Dermis blood vessel endothelial cell (primary cell): ENCODE measurements around the gene SMIM34. TPM values are rescaled to one million over a fixed set of nuclear protein-coding genes. Genes with fewer than 3 reads are reported as not detected.
"Not testable (repeated sequence)": the region's sequence is repeated elsewhere in the genome, so short reads cannot be mapped to it uniquely, and the experiment has no call there.

Source experiments
- DNase-seq: peaks from one replicate; pipeline ENCODE4 v3.0.0; 2010
- total RNA-seq: library from RNA; depleted of rRNA; stranded (reverse); fragments of >200 nt; gene quantifications from 2 replicates; pipeline ENCODE4 v1.2.3, GENCODE V29; 2014

Gene SMIM34
- not detected in 2 replicates for total RNA-seq

GRCh38 chr21:34423805-34424204, at the start of gene SMIM34:
Gene SMIM34, minus strand, starts transcription at chr21:34423951. Its CDS starts 112 bp downstream, at chr21:34423839.
- not testable (repeated sequence) for DNase-seq

- not testable (repeated sequence) for DNase-seq
Observed at GRCh38 chr21:34467333-34467732, 43.6 kb upstream of the SMIM34 start.

- not testable (repeated sequence) for DNase-seq
Observed at GRCh38 chr21:34459426-34459825, 35.7 kb upstream of the SMIM34 start.

GRCh38 chr21:34458266-34458665, 34.5 kb upstream of the SMIM34 start:
- not testable (repeated sequence) for DNase-seq

- not testable (repeated sequence) for DNase-seq
Observed at GRCh38 chr21:34456180-34456579, 32.4 kb upstream of the SMIM34 start.

GRCh38 chr21:34455628-34456027, 31.9 kb upstream of the SMIM34 start:
- not testable (repeated sequence) for DNase-seq

- DNase-seq = not testable (repeated sequence)
Observed at GRCh38 chr21:34447018-34447417, 23.3 kb upstream of the SMIM34 start.

GRCh38 chr21:34443486-34443885, 19.7 kb upstream of the SMIM34 start:
- DNase-seq = not testable (repeated sequence)

GRCh38 chr21:34429710-34430109, 6.0 kb upstream of the SMIM34 start:
- DNase-seq = not testable (repeated sequence)

- DNase-seq = not testable (repeated sequence)
Observed at GRCh38 chr21:34428441-34428840, 4.7 kb upstream of the SMIM34 start.

GRCh38 chr21:34427339-34427738, 3.6 kb upstream of the SMIM34 start:
- DNase-seq = not testable (repeated sequence)

GRCh38 chr21:34417448-34418077, 6.2 kb downstream of the SMIM34 start:
- DNase-seq = not testable (repeated sequence)

GRCh38 chr21:34407294-34407693, 16.5 kb downstream of the SMIM34 start:
- DNase-seq = not testable (repeated sequence)

GRCh38 chr21:34406676-34407075, 17.1 kb downstream of the SMIM34 start:
- DNase-seq = not testable (repeated sequence)

- DNase-seq = not testable (repeated sequence)
Observed at GRCh38 chr21:34406102-34406501, 17.6 kb downstream of the SMIM34 start.

- DNase-seq = not testable (repeated sequence)
Observed at GRCh38 chr21:34405686-34406085, 18.1 kb downstream of the SMIM34 start.

- not testable (repeated sequence) for DNase-seq
Observed at GRCh38 chr21:34404742-34405141, 19.0 kb downstream of the SMIM34 start.

- DNase-seq = not testable (repeated sequence)
Observed at GRCh38 chr21:34400522-34400921, 23.2 kb downstream of the SMIM34 start.

GRCh38 chr21:34383724-34384415, 39.9 kb downstream of the SMIM34 start:
- not testable (repeated sequence) for DNase-seq

GRCh38 chr21:34383138-34383537, 40.6 kb downstream of the SMIM34 start:
- not testable (repeated sequence) for DNase-seq

- not testable (repeated sequence) for DNase-seq
Observed at GRCh38 chr21:34375619-34375972, 48.2 kb downstream of the SMIM34 start.

- not testable (repeated sequence) for DNase-seq
Observed at GRCh38 chr21:34374940-34375618, 48.7 kb downstream of the SMIM34 start, which contains the start of gene SMIM11. Gene SMIM11, plus strand, starts transcription at chr21:34375507. Its CDS starts 3,998 bp downstream, at chr21:34379505.

GRCh38 chr21:34374462-34374861, 49.3 kb downstream of the SMIM34 start:
- not testable (repeated sequence) for DNase-seq
